HG03432 (cell line): ENCODE results near the gene TECTA.

Experiments used
- ATAC-seq: cut with Tn5 transposase; IDR thresholded peaks from one replicate; pipeline ENCODE4 v1.9.1; 2021; ENCODE audit warnings: mild to moderate bottlenecking, moderate library complexity; ENCODE audit not compliant: unreplicated experiment

The TECTA gene

GRCh38 chr11:121100943-121101342 lies at the start of gene TECTA:
TSS of gene TECTA (plus strand) at chr11:121101243. CDS start at chr11:121102666, 1,423 bp downstream.
- ATAC-seq: no peak

GRCh38 chr11:121053244-121053643 lies 47.8 kb upstream of the TECTA start:
- ATAC-seq: no peak

GRCh38 chr11:121054266-121054665 lies 46.8 kb upstream of the TECTA start:
- ATAC-seq: no peak

- ATAC-seq: no peak
Measured at GRCh38 chr11:121055076-121055475, 46.0 kb upstream of the TECTA start.

GRCh38 chr11:121057922-121058321 lies 43.1 kb upstream of the TECTA start:
- no peak for ATAC-seq

GRCh38 chr11:121058941-121059340 lies 42.1 kb upstream of the TECTA start:
- ATAC-seq: no peak

- ATAC-seq: peak; percentile 99
Measured at GRCh38 chr11:121059605-121060004, 41.4 kb upstream of the TECTA start.

GRCh38 chr11:121063728-121064127 lies 37.3 kb upstream of the TECTA start:
- no peak for ATAC-seq

- ATAC-seq: no peak
Measured at GRCh38 chr11:121066623-121067022, 34.4 kb upstream of the TECTA start.

- ATAC-seq: no peak
Measured at GRCh38 chr11:121067026-121067425, 34.0 kb upstream of the TECTA start.

GRCh38 chr11:121067453-121067852 lies 33.6 kb upstream of the TECTA start:
- ATAC-seq: no peak

- no peak for ATAC-seq
Measured at GRCh38 chr11:121067962-121068647, 32.9 kb upstream of the TECTA start.

- no peak for ATAC-seq
Measured at GRCh38 chr11:121068787-121069186, 32.3 kb upstream of the TECTA start.

- no peak for ATAC-seq
Measured at GRCh38 chr11:121070951-121071845, 29.8 kb upstream of the TECTA start.

GRCh38 chr11:121071846-121072450 lies 29.1 kb upstream of the TECTA start:
- ATAC-seq: no peak

- no peak for ATAC-seq
Measured at GRCh38 chr11:121081321-121081720, 19.7 kb upstream of the TECTA start.

GRCh38 chr11:121082219-121082618 lies 18.8 kb upstream of the TECTA start:
- ATAC-seq: no peak

- ATAC-seq: no peak
Measured at GRCh38 chr11:121082670-121083069, 18.4 kb upstream of the TECTA start.

GRCh38 chr11:121086866-121087265 lies 14.2 kb upstream of the TECTA start:
- no peak for ATAC-seq

- ATAC-seq: no peak
Measured at GRCh38 chr11:121089566-121089965, 11.5 kb upstream of the TECTA start.

GRCh38 chr11:121090145-121090721 lies 10.8 kb upstream of the TECTA start:
- no peak for ATAC-seq
